HepG2 (cell line): Measurements from ENCODE around the gene SOCS3. TPM values are rescaled to one million over a fixed set of nuclear protein-coding genes. Genes with fewer than 3 reads are reported as not detected.

Experiments
- CREB1 ChIP-seq, 2 experiments: fragments of 450-650 bp in 1 of 2; IDR thresholded peaks; 2 replicates each; pipeline ENCODE4 v1.6.1; 2016 to 2017; ENCODE audit warnings: control low read depth in 1 of 2, mild to moderate bottlenecking in 1 of 2, missing compliant biosample characterization in 1 of 2, missing genetic modification characterization in 1 of 2
- CREM ChIP-seq, 2 experiments: sonication (generic) in 1 of 2; formaldehyde crosslinking in 1 of 2; IDR thresholded peaks; 2 replicates each; pipeline versions ENCODE4 v1.4.0 to v1.6.1; 2016 to 2020; ENCODE audit warnings: antibody characterized with exemption in 1 of 2, mild to moderate bottlenecking in 1 of 2, missing genetic modification reagents in 1 of 2
- DNMT3B ChIP-seq: conservative IDR thresholded peaks from 2 replicates; pipeline ENCODE4 v1.6.1; 2016; ENCODE audit warnings: missing biosample characterization, control low read depth
- GATA4 ChIP-seq: sonication (generic); IDR thresholded peaks from 2 replicates; pipeline ENCODE4 v1.6.1; 2016; ENCODE audit warnings: antibody characterized with exemption, low read depth, borderline replicate concordance
- KAT2B ChIP-seq: fragments of 150-350 bp; IDR thresholded peaks from 2 replicates; pipeline ENCODE4 v1.6.1; 2014; ENCODE audit warnings: low read depth, low read length, borderline replicate concordance
- KDM2A ChIP-seq: sonication (generic); formaldehyde crosslinking; IDR thresholded peaks from 2 replicates; pipeline ENCODE4 v1.4.0; 2020; ENCODE audit warnings: low read depth, missing genetic modification reagents, borderline replicate concordance
- NR1H2 ChIP-seq: sonication (generic); formaldehyde crosslinking; IDR thresholded peaks from 2 replicates; pipeline ENCODE4 v1.8.1; 2022; ENCODE audit warnings: low read depth, missing genetic modification reagents, borderline replicate concordance
- POGK ChIP-seq: sonication (generic); formaldehyde crosslinking; conservative IDR thresholded peaks from 2 replicates; pipeline ENCODE4 v1.8.0; 2022; ENCODE audit warnings: mild to moderate bottlenecking, moderate library complexity, missing genetic modification reagents
- POLR2AphosphoS5 ChIP-seq: IDR thresholded peaks from 2 replicates; pipeline ENCODE4 v1.6.1; 2012; ENCODE audit warnings: low read depth, low read length
- PTBP1 ChIP-seq: fragments of 200-400 bp; formaldehyde crosslinking; IDR thresholded peaks from 2 replicates; pipeline ENCODE4 v1.6.1; 2018; ENCODE audit warnings: low read length, low read depth; ENCODE audit not compliant: poor library complexity, severe bottlenecking
- RFXANK ChIP-seq: IDR thresholded peaks from 2 replicates; pipeline ENCODE4 v1.6.1; 2016
- ZBTB7B ChIP-seq: sonication (generic); formaldehyde crosslinking; IDR thresholded peaks from 2 replicates; pipeline ENCODE4 v1.4.0; 2020; ENCODE audit warnings: missing genetic modification reagents
- ZSCAN21 ChIP-seq: sonication (generic); formaldehyde crosslinking; IDR thresholded peaks from 2 replicates; pipeline ENCODE4 v1.8.0; 2022; ENCODE audit warnings: mild to moderate bottlenecking, missing genetic modification reagents, moderate library complexity, borderline replicate concordance
- polyA plus RNA-seq, 8 experiments: library from polyadenylated mRNA; depleted of rRNA in 3 of 8; stranded (reverse) in 7 of 8; unstranded in 1 of 8; fragments of >200 nt; fragmentation: Illumina TruSeq in 4 of 8; extraction: Trizol in 4 of 8; gene quantifications; 2 replicates each; pipeline versions ENCODE4 v1.2.1 to v1.2.3, GENCODE V29; 2011 to 2016; ENCODE audit warnings: low read depth in 4 of 8, missing spikeins in 1 of 8, mixed read lengths in 1 of 8; ENCODE audit not compliant: insufficient read depth in 1 of 8
- total RNA-seq, 5 experiments: library from RNA; depleted of rRNA; stranded (reverse); fragments of >200 nt; fragmentation: Illumina TruSeq; extraction: Trizol; gene quantifications; 2 replicates each; pipeline ENCODE4 v1.2.3, GENCODE V29; 2016; ENCODE audit warnings: low read depth in 1 of 5
- TF ChIP-seq, protein P1 (sequence below): sonication (generic); formaldehyde crosslinking; IDR thresholded peaks from one replicate; pipeline ENCODE4 v1.5.1; 2020; ENCODE audit warnings: mild to moderate bottlenecking, missing genetic modification reagents; ENCODE audit errors: not compliant biosample characterization
- TF ChIP-seq, protein P2 (sequence below): sonication (generic); formaldehyde crosslinking; IDR thresholded peaks from 2 replicates; pipeline ENCODE4 v1.5.1; 2020; ENCODE audit warnings: mild to moderate bottlenecking, missing genetic modification reagents, moderate library complexity
- TF ChIP-seq, protein P3 (sequence below): sonication (generic); formaldehyde crosslinking; IDR thresholded peaks from 2 replicates; pipeline ENCODE4 v1.4.0; 2020; ENCODE audit warnings: low read depth, mild to moderate bottlenecking, missing genetic modification reagents
- TF ChIP-seq, protein P4 (sequence below): sonication (generic); formaldehyde crosslinking; IDR thresholded peaks from 2 replicates; pipeline ENCODE4 v1.4.0; 2020; ENCODE audit warnings: mild to moderate bottlenecking, missing genetic modification reagents

The SOCS3 gene
- total and polyA plus RNA-seq, 2 of the 13 experiments (the other 11 are each of a cell fraction or from before 2014, with no cell fraction given): 0.77 to 2.4 TPM

GRCh38 chr17:78399693-78400144 lies 39.8 kb upstream of the SOCS3 start (continued):
- TF ChIP-seq, protein P1, sequence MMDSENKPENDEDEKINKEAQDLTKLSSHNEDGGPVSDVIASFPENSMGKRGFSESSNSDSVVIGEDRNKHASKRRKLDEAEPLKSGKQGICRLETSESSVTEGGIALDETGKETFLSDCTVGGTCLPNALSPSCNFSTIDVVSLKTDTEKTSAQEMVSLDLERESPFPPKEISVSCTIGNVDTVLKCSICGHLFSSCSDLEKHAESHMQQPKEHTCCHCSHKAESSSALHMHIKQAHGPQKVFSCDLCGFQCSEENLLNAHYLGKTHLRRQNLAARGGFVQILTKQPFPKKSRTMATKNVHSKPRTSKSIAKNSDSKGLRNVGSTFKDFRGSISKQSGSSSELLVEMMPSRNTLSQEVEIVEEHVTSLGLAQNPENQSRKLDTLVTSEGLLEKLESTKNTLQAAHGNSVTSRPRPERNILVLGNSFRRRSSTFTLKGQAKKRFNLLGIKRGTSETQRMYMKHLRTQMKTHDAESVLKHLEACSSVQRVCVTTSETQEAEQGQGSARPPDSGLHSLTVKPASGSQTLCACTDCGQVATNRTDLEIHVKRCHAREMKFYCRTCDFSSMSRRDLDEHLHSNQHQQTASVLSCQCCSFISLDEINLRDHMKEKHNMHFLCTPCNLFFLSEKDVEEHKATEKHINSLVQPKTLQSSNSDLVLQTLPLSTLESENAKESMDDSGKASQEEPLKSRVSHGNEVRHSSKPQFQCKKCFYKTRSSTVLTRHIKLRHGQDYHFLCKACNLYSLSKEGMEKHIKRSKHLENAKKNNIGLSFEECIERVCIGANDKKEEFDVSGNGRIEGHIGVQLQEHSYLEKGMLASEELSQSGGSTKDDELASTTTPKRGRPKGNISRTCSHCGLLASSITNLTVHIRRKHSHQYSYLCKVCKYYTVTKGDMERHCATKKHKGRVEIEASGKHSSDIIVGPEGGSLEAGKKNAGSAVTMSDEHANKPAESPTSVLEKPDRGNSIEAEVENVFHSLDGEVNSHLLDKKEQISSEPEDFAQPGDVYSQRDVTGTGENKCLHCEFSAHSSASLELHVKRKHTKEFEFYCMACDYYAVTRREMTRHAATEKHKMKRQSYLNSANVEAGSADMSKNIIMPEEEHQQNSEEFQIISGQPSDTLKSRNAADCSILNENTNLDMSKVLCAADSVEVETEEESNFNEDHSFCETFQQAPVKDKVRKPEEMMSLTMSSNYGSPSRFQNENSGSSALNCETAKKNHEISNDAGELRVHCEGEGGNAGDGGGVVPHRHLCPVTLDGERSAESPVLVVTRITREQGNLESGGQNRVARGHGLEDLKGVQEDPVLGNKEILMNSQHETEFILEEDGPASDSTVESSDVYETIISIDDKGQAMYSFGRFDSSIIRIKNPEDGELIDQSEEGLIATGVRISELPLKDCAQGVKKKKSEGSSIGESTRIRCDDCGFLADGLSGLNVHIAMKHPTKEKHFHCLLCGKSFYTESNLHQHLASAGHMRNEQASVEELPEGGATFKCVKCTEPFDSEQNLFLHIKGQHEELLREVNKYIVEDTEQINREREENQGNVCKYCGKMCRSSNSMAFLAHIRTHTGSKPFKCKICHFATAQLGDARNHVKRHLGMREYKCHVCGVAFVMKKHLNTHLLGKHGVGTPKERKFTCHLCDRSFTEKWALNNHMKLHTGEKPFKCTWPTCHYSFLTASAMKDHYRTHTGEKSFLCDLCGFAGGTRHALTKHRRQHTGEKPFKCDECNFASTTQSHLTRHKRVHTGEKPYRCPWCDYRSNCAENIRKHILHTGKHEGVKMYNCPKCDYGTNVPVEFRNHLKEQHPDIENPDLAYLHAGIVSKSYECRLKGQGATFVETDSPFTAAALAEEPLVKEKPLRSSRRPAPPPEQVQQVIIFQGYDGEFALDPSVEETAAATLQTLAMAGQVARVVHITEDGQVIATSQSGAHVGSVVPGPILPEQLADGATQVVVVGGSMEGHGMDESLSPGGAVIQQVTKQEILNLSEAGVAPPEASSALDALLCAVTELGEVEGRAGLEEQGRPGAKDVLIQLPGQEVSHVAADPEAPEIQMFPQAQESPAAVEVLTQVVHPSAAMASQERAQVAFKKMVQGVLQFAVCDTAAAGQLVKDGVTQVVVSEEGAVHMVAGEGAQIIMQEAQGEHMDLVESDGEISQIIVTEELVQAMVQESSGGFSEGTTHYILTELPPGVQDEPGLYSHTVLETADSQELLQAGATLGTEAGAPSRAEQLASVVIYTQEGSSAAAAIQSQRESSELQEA: no peak
- TF ChIP-seq RFXANK (CRISPR knock-in tag) (no peak), KDM2A (no peak), CREB1 (IDR thresholded peaks at IDR 0.05) (no peak), CREB1 (CRISPR knock-in tag; IDR thresholded peaks at IDR 0.05) (no peak), ZSCAN21 (CRISPR knock-in tag) (no peak), ZBTB7B (CRISPR knock-in tag) (no peak), GATA4 (no peak), POGK (no peak), KAT2B (no peak), POLR2AphosphoS5 (no peak), NR1H2 (CRISPR knock-in tag) (no peak), PTBP1 (no peak), CREM (IDR thresholded peaks at IDR 0.05) (peak; percentile 45; the same call in 1 of the 2 replicates), CREM (CRISPR knock-in tag; IDR thresholded peaks at IDR 0.05) (no peak), DNMT3B (no peak)
- TF ChIP-seq, protein P2, sequence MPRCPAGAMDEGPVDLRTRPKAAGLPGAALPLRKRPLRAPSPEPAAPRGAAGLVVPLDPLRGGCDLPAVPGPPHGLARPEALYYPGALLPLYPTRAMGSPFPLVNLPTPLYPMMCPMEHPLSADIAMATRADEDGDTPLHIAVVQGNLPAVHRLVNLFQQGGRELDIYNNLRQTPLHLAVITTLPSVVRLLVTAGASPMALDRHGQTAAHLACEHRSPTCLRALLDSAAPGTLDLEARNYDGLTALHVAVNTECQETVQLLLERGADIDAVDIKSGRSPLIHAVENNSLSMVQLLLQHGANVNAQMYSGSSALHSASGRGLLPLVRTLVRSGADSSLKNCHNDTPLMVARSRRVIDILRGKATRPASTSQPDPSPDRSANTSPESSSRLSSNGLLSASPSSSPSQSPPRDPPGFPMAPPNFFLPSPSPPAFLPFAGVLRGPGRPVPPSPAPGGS (CRISPR knock-in tag): peak; percentile 75; the same call in 1 of the 2 replicates
- TF ChIP-seq, protein P3, sequence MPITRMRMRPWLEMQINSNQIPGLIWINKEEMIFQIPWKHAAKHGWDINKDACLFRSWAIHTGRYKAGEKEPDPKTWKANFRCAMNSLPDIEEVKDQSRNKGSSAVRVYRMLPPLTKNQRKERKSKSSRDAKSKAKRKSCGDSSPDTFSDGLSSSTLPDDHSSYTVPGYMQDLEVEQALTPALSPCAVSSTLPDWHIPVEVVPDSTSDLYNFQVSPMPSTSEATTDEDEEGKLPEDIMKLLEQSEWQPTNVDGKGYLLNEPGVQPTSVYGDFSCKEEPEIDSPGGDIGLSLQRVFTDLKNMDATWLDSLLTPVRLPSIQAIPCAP (CRISPR knock-in tag): no peak
- TF ChIP-seq, protein P4, sequence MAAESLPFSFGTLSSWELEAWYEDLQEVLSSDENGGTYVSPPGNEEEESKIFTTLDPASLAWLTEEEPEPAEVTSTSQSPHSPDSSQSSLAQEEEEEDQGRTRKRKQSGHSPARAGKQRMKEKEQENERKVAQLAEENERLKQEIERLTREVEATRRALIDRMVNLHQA (CRISPR knock-in tag): no peak
